Measurements from ENCODE around the gene KLF13.

KLF13 gene

DNA sequence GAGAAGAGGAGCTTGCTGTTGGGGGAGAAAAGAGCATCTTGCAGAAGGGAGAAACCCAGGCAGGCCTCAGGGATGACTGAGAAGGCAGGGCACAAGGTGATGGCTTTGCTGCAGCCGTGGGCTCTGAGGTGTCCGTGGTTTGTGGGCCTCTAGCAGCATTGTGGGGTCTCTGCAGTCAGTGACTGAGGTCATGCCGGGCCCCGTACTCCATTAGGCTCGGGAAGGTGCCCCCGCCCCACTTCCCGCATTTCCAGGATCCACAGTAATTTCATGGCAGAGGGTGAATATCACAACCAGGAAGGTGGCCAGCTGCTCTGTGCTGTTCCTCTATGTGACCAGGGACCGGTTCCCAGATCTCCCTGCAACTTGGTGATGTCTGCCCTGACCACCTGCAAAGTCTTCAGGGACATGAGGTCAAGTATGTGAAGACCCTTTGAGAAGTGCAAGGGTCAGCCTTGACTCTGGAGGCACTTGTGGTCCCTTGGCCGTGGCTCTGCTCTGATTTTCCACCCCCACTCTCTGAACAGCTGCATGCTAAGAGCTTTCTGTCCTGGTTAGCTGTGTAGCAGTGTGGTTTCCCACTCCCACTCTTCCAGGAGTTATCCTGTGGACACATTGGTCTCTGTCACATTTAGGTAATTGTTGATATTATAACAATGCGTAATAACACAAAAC lies 3.6 kb downstream of the KLF13 start:
- no peak overlapping the region for H3K4me3 ChIP-seq (ENCODE audit: low read length)
- TF ChIP-seq CTCF (conservative IDR thresholded peaks at IDR 0.05; ENCODE audit: low read depth, low read length): no peak
- DNase-seq (ENCODE audit: low read depth): no peak

- no peak overlapping the region for H3K4me3 ChIP-seq (ENCODE audit: low read length)
- DNase-seq (ENCODE audit: low read depth): no peak
- no peak for TF ChIP-seq CTCF (conservative IDR thresholded peaks at IDR 0.05; ENCODE audit: low read depth, low read length)
Measured at GRCh38 chr15:31330836-31331235, 4.2 kb downstream of the KLF13 start.

DNA sequence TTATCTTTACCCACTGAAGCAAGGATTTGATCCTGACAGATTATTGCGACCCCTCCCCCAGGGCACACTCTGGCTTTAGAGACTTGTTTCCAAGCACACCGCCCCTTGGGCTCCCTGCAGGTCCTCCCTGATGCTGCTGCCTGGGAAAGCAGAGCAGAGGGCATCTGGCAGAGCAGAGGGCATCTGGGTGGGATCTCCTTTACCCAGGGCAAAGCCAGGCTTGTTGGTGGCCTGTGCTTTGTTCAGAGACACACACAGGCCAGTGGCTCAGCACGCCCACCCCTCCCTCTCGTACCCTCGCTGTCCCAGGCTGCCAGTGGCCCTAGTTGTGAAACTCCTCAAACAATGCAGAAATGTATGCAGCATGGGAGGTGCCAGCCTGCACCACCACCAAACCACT lies 4.8 kb downstream of the KLF13 start:
- no peak for DNase-seq (ENCODE audit: low read depth)
- H3K4me3 ChIP-seq (ENCODE audit: low read length): no peak overlapping the region
- no peak for TF ChIP-seq CTCF (conservative IDR thresholded peaks at IDR 0.05; ENCODE audit: low read depth, low read length)

- no peak for TF ChIP-seq CTCF (conservative IDR thresholded peaks at IDR 0.05; ENCODE audit: low read depth, low read length)
- H3K4me3 ChIP-seq (ENCODE audit: low read length): no peak overlapping the region
- DNase-seq (ENCODE audit: low read depth): no peak
Measured at GRCh38 chr15:31332020-31332680, 5.5 kb downstream of the KLF13 start.

- DNase-seq (ENCODE audit: low read depth): no peak
- no peak for TF ChIP-seq CTCF (conservative IDR thresholded peaks at IDR 0.05; ENCODE audit: low read depth, low read length)
- H3K4me3 ChIP-seq (ENCODE audit: low read length): no peak overlapping the region
Measured at GRCh38 chr15:31332681-31333071, 6.0 kb downstream of the KLF13 start.

DNA sequence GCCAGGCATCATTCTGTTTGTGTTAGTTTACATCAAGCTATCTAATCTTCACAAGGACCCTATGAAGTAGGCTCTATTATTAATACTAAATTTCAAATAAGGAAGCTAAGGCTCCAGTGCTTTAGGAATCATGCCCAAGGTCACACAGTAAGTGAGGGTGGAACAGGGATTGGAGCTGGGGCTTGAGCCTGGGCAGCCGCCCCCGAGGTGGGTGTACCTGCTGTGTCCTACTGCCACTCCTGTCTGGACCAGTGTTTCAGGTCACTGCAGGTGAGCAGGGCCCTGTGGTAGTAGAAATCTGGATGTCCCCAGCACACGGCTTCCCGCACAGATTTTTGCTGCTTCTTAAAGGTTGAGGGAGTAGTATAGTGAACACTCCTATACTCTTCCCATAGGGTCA lies 6.5 kb downstream of the KLF13 start:
- no peak for DNase-seq (ENCODE audit: low read depth)
- no peak for TF ChIP-seq CTCF (conservative IDR thresholded peaks at IDR 0.05; ENCODE audit: low read depth, low read length)
- H3K4me3 ChIP-seq (ENCODE audit: low read length): no peak overlapping the region

DNA sequence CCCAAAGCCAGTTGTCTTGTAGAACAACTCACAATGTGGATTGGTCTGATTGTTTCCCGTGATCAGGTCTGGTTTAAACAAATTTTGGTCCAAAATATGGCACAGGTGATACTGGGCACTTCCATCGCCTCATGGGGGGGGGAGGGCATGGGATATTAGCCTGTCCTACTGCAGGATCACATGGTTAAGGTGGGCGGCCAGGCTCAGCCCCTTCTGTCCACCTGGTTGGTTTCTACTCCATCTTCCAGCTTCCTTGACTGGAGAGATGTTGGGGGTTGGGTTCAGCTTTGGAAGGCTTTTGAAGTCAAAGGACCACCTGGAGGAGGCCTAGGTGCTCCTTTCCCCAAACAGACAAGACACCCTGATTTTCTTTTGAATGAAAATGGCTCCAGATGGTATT lies 7.2 kb downstream of the KLF13 start:
- no peak for DNase-seq (ENCODE audit: low read depth)
- H3K4me3 ChIP-seq (ENCODE audit: low read length): no peak overlapping the region
- TF ChIP-seq CTCF (conservative IDR thresholded peaks at IDR 0.05; ENCODE audit: low read depth, low read length): no peak
